Kasumi-1 (cell line): ENCODE results near the gene MRAP.

Experiments
- DNase-seq, 2 experiments: peaks; one replicate each; lab custom pipeline; 2025; lab: John Stamatoyannopoulos, UW

The MRAP gene

GRCh38 chr21:32349333-32349944 is 50.8 kb downstream of the MRAP start:
- no peak for DNase-seq

GRCh38 chr21:32350211-32350980 is 51.7 kb downstream of the MRAP start:
- DNase-seq: no peak

- DNase-seq: no peak
These were observed 52.3 kb downstream of the MRAP start for GRCh38 chr21:32350981-32351380.

GRCh38 chr21:32351428-32351827 is 52.8 kb downstream of the MRAP start:
- no peak for DNase-seq

- DNase-seq: no peak
These were observed 53.9 kb downstream of the MRAP start for GRCh38 chr21:32352526-32352925.

- no peak for DNase-seq
These were observed 54.5 kb downstream of the MRAP start for GRCh38 chr21:32353002-32353711.

- DNase-seq: no peak
These were observed 58.3 kb downstream of the MRAP start for GRCh38 chr21:32356874-32357395.

- peak; percentile 11 to 36 for DNase-seq
These were observed 61.1 kb downstream of the MRAP start for GRCh38 chr21:32359719-32360260.

- no peak for DNase-seq
These were observed 61.8 kb downstream of the MRAP start for GRCh38 chr21:32360401-32360975.
